ENCODE data around the gene CLCNKB. TPM values are rescaled to one million over a fixed set of nuclear protein-coding genes. Genes with fewer than 3 reads are reported as not detected.

Gene CLCNKB
- total RNA-seq, 3 donors from 2014 or later (not counting 1 experiment from before 2014, with no cell fraction given), result not detected

GRCh38 chr1:16063921-16064320 lies 20.3 kb downstream of the CLCNKB start:
- peaks cover 13% of the 10 kb centered on the region for H3K4me1 ChIP-seq (ENCODE audit: control insufficient read depth, insufficient read depth, low read length)
- no peaks in the 10 kb centered on the region for H3K9me3 ChIP-seq (ENCODE audit: control insufficient read depth, insufficient read depth, low read length)
- ATAC-seq, result no peak
- no peaks in the 10 kb centered on the region for H3K36me3 Mint-ChIP-seq
- H3K27me3 ChIP-seq (ENCODE audit: control insufficient read depth, insufficient read depth, low read length), result no peaks in the 10 kb centered on the region
- H3K4me1 Mint-ChIP-seq, result peaks cover 16 to 20% of the 10 kb centered on the region in 2 donors
- peaks cover 6 to 18% of the 10 kb centered on the region in 2 donors for H3K27me3 Mint-ChIP-seq (ENCODE audit: low read depth in 2 of 2)
- DNase-seq, result no peak
- no peak overlapping the region for H3K4me3 ChIP-seq (ENCODE audit: low read length)
- no peak overlapping the region for H3K27ac ChIP-seq (ENCODE audit: low read length)
- H3K36me3 ChIP-seq (ENCODE audit: control insufficient read depth, insufficient read depth, low read length), result no peaks in the 10 kb centered on the region
- no peaks in the 10 kb centered on the region for H3K9me3 Mint-ChIP-seq
- no peak for TF ChIP-seq CTCF (IDR thresholded peaks at IDR 0.05)
- H3K27ac Mint-ChIP-seq, result peak overlapping the region in 1 of 2 donors; percentile 68
- H3K4me3 Mint-ChIP-seq, result no peak overlapping the region
- WGBS (ENCODE audit: insufficient coverage), result 47% methylated on average over 9 of the region's 9 CpGs
- intact Hi-C loops (cut with micrococcal nuclease), result no loop called here

DNA sequence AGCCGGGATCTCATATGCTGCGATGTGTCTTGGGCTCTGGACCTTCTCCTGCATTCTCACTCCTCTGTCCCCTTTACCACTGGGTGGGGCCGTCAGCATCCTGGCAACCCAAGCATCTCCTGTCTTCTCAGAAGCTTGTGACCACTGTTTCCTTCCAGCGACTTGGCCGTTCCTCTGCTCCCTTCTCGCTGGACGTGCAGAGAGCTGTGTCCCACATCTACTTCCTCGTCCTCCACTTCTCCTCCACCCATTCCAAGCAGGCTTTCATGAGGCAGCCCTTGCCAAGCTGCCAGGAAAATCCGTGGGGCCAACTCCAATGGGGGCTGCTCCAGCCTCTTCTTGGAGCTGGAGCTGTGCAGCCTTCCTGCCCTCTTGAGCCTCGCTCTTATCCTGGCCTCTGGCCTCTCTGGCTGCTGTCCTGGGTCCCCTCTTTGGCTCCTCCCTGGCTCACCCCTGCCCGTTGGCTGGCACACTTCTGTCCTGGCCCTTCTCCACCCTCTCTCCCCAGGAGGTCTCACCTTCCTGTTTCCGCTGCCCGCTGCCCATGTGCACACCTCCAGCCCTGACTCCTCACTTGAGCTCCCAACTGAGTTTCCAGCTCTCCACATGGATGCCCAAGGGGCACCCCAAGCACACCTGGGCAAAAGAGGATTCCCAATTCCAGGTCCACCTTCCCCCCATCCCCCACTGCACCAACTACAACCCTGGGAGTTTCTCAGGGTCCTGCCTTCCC lies 21.1 kb downstream of the CLCNKB start:
- Mint-ChIP-seq H3K4me3 (peak overlapping the region; percentile 35), H3K4me1 (peaks cover 16 to 20% of the 10 kb centered on the region in 2 donors), H3K36me3 (no peaks in the 10 kb centered on the region), H3K27ac (peak overlapping the region in 1 of 2 donors; percentile 68), H3K27me3 (ENCODE audit: low read depth in 2 of 2) (peaks cover 6 to 18% of the 10 kb centered on the region in 2 donors), H3K9me3 (no peaks in the 10 kb centered on the region)
- Histone ChIP-seq H3K9me3 (ENCODE audit: control insufficient read depth, insufficient read depth, low read length) (no peaks in the 10 kb centered on the region), H3K4me3 (ENCODE audit: low read length) (no peak overlapping the region), H3K27ac (ENCODE audit: low read length) (no peak overlapping the region), H3K36me3 (ENCODE audit: control insufficient read depth, insufficient read depth, low read length) (no peaks in the 10 kb centered on the region), H3K27me3 (ENCODE audit: control insufficient read depth, insufficient read depth, low read length) (no peaks in the 10 kb centered on the region), H3K4me1 (ENCODE audit: control insufficient read depth, insufficient read depth, low read length) (peaks cover 17% of the 10 kb centered on the region)
- ATAC-seq (no peak), DNase-seq (no peak)
- TF ChIP-seq CTCF (IDR thresholded peaks at IDR 0.05), result no peak
- WGBS (ENCODE audit: insufficient coverage), result 38% methylated on average over 13 of the region's 13 CpGs
- intact Hi-C loops (cut with micrococcal nuclease), result no loop called here

GRCh38 chr1:16065269-16065576 lies 21.6 kb downstream of the CLCNKB start:
- peak overlapping the region in 1 of 2 donors; percentile 68 for H3K27ac Mint-ChIP-seq
- 84% methylated on average over 8 of the region's 8 CpGs for WGBS (ENCODE audit: insufficient coverage)
- no peak for DNase-seq

More at GRCh38 chr1:16065269-16065576, 21.6 kb downstream of the CLCNKB start:
- Histone ChIP-seq H3K9me3 (ENCODE audit: control insufficient read depth, insufficient read depth, low read length) (no peaks in the 10 kb centered on the region), H3K36me3 (ENCODE audit: control insufficient read depth, insufficient read depth, low read length) (no peaks in the 10 kb centered on the region), H3K27ac (ENCODE audit: low read length) (no peak overlapping the region), H3K27me3 (ENCODE audit: control insufficient read depth, insufficient read depth, low read length) (no peaks in the 10 kb centered on the region), H3K4me3 (ENCODE audit: low read length) (no peak overlapping the region), H3K4me1 (ENCODE audit: control insufficient read depth, insufficient read depth, low read length) (peaks cover 22% of the 10 kb centered on the region)
- Mint-ChIP-seq H3K4me3 (no peak overlapping the region), H3K27me3 (ENCODE audit: low read depth in 2 of 2) (peaks cover 6 to 18% of the 10 kb centered on the region in 2 donors), H3K36me3 (no peaks in the 10 kb centered on the region), H3K4me1 (peaks cover 20 to 25% of the 10 kb centered on the region in 2 donors), H3K9me3 (no peaks in the 10 kb centered on the region)
- no peak for TF ChIP-seq CTCF (IDR thresholded peaks at IDR 0.05)
- intact Hi-C loops (cut with micrococcal nuclease), result no loop called here
- ATAC-seq, result no peak

All from natural killer cell (primary cell).